Measurements from ENCODE around the gene RNASEH2B.

The RNASEH2B gene

GRCh38 chr13:50873991-50874390 is 35.6 kb upstream of the RNASEH2B start:
- H3K4me3 ChIP-seq (ENCODE audit: low read depth, low read length), result no peak overlapping the region
- no peak for TF ChIP-seq CTCF (IDR thresholded peaks at IDR 0.05; ENCODE audit: insufficient read depth, low read depth, low read length, missing control alignments)
- DNase-seq (ENCODE audit: low read depth), result no peak

DNA sequence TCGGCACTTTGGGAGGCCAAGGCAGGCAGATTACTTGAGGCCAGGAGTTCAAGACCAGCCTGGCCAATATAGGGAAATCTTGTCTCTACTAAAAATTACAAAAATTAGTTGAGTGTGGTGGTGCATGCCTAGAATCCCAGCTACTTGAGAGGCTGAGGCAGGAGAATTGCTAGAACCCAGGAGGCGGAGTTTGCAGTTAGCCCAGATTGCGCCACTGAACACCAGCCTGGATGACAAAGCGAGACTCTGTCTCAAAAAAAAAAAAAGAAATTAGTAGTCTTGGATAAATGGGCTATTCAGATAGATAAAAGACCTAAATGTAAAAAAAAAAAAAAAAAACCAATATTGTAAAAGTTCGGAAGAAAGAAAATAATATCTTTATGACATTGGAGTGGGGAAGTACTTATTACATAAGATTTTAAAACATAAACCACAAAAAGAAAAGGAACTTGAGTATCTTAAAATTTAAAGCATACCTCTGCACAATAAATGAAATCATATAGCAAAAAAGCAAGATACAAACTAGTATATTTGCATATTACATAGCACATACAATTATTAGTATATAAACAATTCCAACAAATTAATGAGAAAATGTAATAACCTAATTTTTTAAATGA is 26.7 kb upstream of the RNASEH2B start:
- no peak for TF ChIP-seq CTCF (IDR thresholded peaks at IDR 0.05; ENCODE audit: insufficient read depth, low read depth, low read length, missing control alignments)
- H3K4me3 ChIP-seq (ENCODE audit: low read depth, low read length), result no peak overlapping the region
- DNase-seq (ENCODE audit: low read depth), result no peak

- DNase-seq (ENCODE audit: low read depth), result no peak
- H3K4me3 ChIP-seq (ENCODE audit: low read depth, low read length), result no peak overlapping the region
- no peak for TF ChIP-seq CTCF (IDR thresholded peaks at IDR 0.05; ENCODE audit: insufficient read depth, low read depth, low read length, missing control alignments)
Measured at GRCh38 chr13:50883728-50884127, 25.9 kb upstream of the RNASEH2B start.

GRCh38 chr13:50884265-50884664 is 25.3 kb upstream of the RNASEH2B start:
- DNase-seq (ENCODE audit: low read depth), result no peak
- H3K4me3 ChIP-seq (ENCODE audit: low read depth, low read length), result no peak overlapping the region
- no peak for TF ChIP-seq CTCF (IDR thresholded peaks at IDR 0.05; ENCODE audit: insufficient read depth, low read depth, low read length, missing control alignments)

- no peak overlapping the region for H3K4me3 ChIP-seq (ENCODE audit: low read depth, low read length)
- no peak for DNase-seq (ENCODE audit: low read depth)
- TF ChIP-seq CTCF (IDR thresholded peaks at IDR 0.05; ENCODE audit: insufficient read depth, low read depth, low read length, missing control alignments), result no peak
Measured at GRCh38 chr13:50887151-50887550, 22.4 kb upstream of the RNASEH2B start.

DNA sequence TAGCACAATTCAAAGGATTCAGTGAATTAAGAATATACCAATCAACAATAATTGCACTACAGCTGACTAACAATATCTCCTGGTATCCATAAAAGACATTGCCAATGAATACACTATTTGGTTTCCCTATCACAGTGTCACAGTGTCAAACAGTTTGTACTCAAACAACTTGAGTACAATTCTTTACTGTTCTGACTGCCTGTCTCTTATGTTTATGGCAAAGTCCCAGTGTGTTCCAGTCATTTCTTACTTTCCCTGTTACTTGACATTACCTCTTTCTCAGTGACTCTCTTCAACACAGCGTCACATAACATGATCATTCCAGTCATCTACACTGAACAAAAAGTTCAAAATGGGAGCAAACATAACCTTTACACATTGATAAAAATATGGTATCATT is 21.2 kb upstream of the RNASEH2B start:
- no peak for TF ChIP-seq CTCF (IDR thresholded peaks at IDR 0.05; ENCODE audit: insufficient read depth, low read depth, low read length, missing control alignments)
- no peak overlapping the region for H3K4me3 ChIP-seq (ENCODE audit: low read depth, low read length)
- no peak for DNase-seq (ENCODE audit: low read depth)

GRCh38 chr13:50889317-50889716 is 20.3 kb upstream of the RNASEH2B start:
- DNase-seq (ENCODE audit: low read depth), result peak; percentile 46
- no peak overlapping the region for H3K4me3 ChIP-seq (ENCODE audit: low read depth, low read length)
- TF ChIP-seq CTCF (IDR thresholded peaks at IDR 0.05; ENCODE audit: insufficient read depth, low read depth, low read length, missing control alignments), result no peak

Measured in GM12865 (cell line).